Lower lobe of right lung (tissue), 2 donors: ENCODE data around the gene RSPH9. TPM values are rescaled to one million over a fixed set of nuclear protein-coding genes. Genes with fewer than 3 reads are reported as not detected.

Experiments used
- ATAC-seq, 2 donors: fragments of 200-7000 bp; cut with Tn5 transposase; one replicate each; pipeline ENCODE4 v1.9.1; 2020 to 2022; ENCODE audit warnings: mild to moderate bottlenecking in 2 of 2, moderate library complexity in 2 of 2
- DNase-seq: peaks from one replicate; pipeline ENCODE4 v3.0.0-alpha.2; 2020
- H3K27ac ChIP-seq: fragments of 200-600 bp; one replicate; pipeline ENCODE4 v1.8.0; 2022
- H3K27me3 ChIP-seq: fragments of 200-600 bp; one replicate; pipeline ENCODE4 v1.8.0; 2022; ENCODE audit warnings: low read depth
- H3K36me3 ChIP-seq: fragments of 200-600 bp; one replicate; pipeline ENCODE4 v1.8.0; 2022; ENCODE audit warnings: mild to moderate bottlenecking
- H3K4me1 ChIP-seq: fragments of 200-600 bp; one replicate; pipeline ENCODE4 v1.8.0; 2022
- H3K4me3 ChIP-seq: fragments of 200-600 bp; one replicate; pipeline ENCODE4 v1.8.0; 2022; ENCODE audit warnings: mild to moderate bottlenecking
- H3K9me3 ChIP-seq: fragments of 200-600 bp; one replicate; pipeline ENCODE4 v1.8.0; 2022
- CTCF ChIP-seq: fragments of 200-600 bp; IDR thresholded peaks from one replicate; pipeline ENCODE4 v1.8.0; 2022; ENCODE audit warnings: antibody characterized with exemption, mild to moderate bottlenecking
- intact Hi-C: fragments of 100-400 bp; cut with DNase I; formaldehyde crosslinking; loops from one replicate; pipeline ENCODE4 v1.11.0; 2022
- total RNA-seq: library from RNA; stranded (reverse); fragmentation: NEBNext Ultra II Directional; extraction: Animal tissue kit (Norgen Biotek cat#: 25700); gene quantifications from one replicate; pipeline ENCODE4 v1.2.1, GENCODE V29; 2021
- donor health status: DM: no; HTN: yes; CAD: no; lungs with severe emphysema.

RSPH9 gene
- total RNA-seq, 1 donor from 2014 or later = 2.6 TPM

DNA sequence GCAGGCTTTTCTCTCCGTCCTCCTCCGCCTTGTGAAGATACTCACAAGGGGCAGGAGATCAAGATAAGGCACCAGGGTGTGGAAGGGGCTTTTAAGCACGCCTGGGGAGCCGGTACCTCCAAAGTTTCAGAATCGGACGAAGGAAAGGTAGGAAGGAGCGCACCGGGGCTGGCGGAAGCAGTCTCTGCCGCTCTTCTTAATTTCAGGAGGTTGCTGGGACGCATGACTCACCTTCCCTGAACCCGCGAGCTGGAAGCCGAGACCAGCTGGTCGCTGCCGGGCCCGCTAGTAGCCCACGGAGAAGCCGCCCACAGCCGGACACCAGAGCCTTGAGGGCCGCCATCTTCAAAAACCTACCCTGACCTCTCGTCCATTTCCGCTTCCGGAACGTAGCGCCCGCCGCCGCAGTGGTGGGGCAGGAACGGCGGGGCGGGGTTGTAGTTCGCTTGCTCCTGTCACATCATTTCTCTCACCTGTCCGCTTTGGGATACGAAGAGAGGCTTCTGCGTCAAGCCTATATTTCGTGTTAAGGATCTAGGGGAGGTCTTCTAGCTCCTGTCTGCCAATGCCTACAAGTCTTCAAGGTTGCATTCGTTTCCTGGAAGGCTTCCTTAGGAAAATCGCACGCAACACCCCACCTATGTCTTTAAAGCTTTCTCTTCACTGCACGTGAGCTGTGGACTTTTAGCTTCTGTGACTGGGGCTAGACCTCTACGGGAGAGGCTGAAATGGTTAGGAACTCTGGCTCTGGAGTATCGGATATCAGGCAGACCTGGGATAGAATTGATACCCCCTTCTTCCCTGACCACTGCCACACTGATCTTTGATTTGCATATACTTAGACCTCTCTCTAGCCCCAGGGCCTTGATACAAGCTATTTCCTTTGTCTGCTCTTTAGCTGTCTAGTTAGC lies 42.9 kb downstream of the RSPH9 start, which contains the start of gene MRPS18A:
MRPS18A (minus strand) TSS at position 355 of the 911 bp plus-strand sequence; CDS start at position 343, 12 bp downstream.
- no peak for TF ChIP-seq CTCF
- Histone ChIP-seq H3K27ac (peak within 1 kb of the TSS; percentile 71), H3K9me3 (no peaks in the 10 kb centered on the region), H3K36me3 (no peaks in the 10 kb centered on the region), H3K4me1 (peaks cover 40% of the 10 kb centered on the region), H3K27me3 (no peaks in the 10 kb centered on the region), H3K4me3 (peak within 1 kb of the TSS; percentile 96)
- intact Hi-C loops = no loop called here
- ATAC-seq = peak; percentile 95 to 98
- peak; percentile 90 for DNase-seq

- intact Hi-C loops = no loop called here
- no peak for ATAC-seq
- no peak overlapping the region for H3K27ac ChIP-seq
- H3K27me3 ChIP-seq = no peaks in the 10 kb centered on the region
- no peaks in the 10 kb centered on the region for H3K36me3 ChIP-seq
- TF ChIP-seq CTCF = no peak
- H3K9me3 ChIP-seq = no peaks in the 10 kb centered on the region
- peaks cover 23% of the 10 kb centered on the region for H3K4me1 ChIP-seq
- DNase-seq = no peak
- no peak overlapping the region for H3K4me3 ChIP-seq
Observed at GRCh38 chr6:43689421-43689820, 44.6 kb downstream of the RSPH9 start.

DNA sequence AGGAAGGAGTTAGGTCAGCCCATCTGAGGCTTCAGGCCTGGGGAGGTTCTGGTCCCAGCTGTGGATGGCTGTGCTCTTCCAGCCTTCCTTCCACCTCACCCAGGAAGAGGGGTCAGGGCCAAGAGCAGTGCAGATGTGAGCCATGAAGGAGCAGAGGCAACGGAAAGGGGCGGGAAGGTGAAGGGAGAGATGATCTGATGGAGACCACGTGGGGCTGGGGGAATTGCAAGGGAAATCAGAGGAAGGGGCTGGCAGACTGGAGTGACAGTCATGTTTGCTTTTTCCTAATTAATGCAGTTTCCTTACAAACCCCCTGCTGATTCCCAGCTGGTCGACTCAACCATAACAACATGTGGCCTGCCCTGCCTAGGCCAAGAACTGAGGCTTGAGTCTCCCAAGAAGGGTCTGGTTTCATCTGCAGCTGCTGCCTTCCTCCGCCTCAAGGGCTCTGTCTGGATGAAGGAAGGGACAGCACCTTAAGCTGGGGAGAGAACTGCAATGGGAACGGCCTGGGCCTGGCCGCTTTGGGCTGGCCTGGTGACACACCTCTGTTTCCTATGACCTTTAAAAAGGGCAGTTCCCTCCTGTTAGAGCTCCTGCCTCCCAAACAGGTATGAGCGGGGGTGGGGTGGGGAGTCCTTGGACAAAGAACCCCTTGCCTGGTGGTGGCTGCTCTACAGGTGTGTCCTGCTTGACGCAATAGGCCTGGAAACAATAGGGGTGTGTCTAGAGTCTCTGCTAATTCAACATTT lies 50.6 kb downstream of the RSPH9 start:
- intact Hi-C loops = no loop called here
- peak; percentile 94 to 95 for ATAC-seq

DNA sequence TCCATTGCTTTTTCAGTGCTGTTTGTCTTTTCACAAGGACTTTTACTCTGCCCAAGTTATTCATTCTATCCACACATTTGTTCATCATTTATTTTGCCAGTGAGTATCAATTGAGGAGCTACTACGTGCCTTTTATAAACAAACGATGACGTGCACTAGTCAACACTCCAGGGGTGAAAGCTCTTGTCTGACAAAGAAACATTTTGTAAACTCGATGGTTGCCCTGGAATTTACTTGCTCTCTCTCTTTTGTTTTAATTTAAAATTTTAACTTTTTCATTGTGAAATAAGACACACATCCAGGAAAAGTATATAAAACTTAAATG lies 51.1 kb downstream of the RSPH9 start:
- peak overlapping the region; percentile 66 for H3K27ac ChIP-seq

More for the DNA sequence above, 50.6 kb downstream of the RSPH9 start:
- DNase-seq = peak; percentile 82
- H3K4me3 ChIP-seq = no peak overlapping the region
- H3K27ac ChIP-seq = peak overlapping the region; percentile 66
- H3K36me3 ChIP-seq = no peaks in the 10 kb centered on the region
- no peak for TF ChIP-seq CTCF
- H3K27me3 ChIP-seq = no peaks in the 10 kb centered on the region
- peaks cover 22% of the 10 kb centered on the region for H3K4me1 ChIP-seq
- no peaks in the 10 kb centered on the region for H3K9me3 ChIP-seq

More for the DNA sequence above, 51.1 kb downstream of the RSPH9 start:
- DNase-seq = no peak
- no peaks in the 10 kb centered on the region for H3K9me3 ChIP-seq
- H3K4me1 ChIP-seq = peaks cover 22% of the 10 kb centered on the region
- intact Hi-C loops = no loop called here
- H3K4me3 ChIP-seq = no peak overlapping the region
- no peak for TF ChIP-seq CTCF
- no peak for ATAC-seq
- H3K36me3 ChIP-seq = no peaks in the 10 kb centered on the region
- H3K27me3 ChIP-seq = no peaks in the 10 kb centered on the region
